Transverse colon (tissue), 4 donors: ENCODE results near the gene PPM1H.

Source experiments
- EP300 ChIP-seq: sonication (generic); formaldehyde crosslinking; IDR thresholded peaks from one replicate; pipeline ENCODE4 v1.6.1; 2017; ENCODE audit warnings: antibody characterized with exemption, low read depth
- POLR2A ChIP-seq: fragments of 450-650 bp; IDR thresholded peaks from one replicate; pipeline ENCODE4 v1.6.1; 2016; ENCODE audit warnings: antibody characterized with exemption, mild to moderate bottlenecking, moderate library complexity
- POLR2AphosphoS5 ChIP-seq, 3 donors: sonication (generic); formaldehyde crosslinking; IDR thresholded peaks; one replicate each; pipeline ENCODE4 v1.6.1; 2016; ENCODE audit warnings: antibody characterized with exemption in 3 of 3
- TF ChIP-seq, protein P1 (sequence below), 5 experiments: fragments of 200-600 bp in 3 of 5; fragments of 450-650 bp in 2 of 5; sonication (generic) in 3 of 5; IDR thresholded peaks; 1 replicate in 2 of 5; 2 replicates in 3 of 5; pipeline ENCODE4 v1.5.1; 2016 to 2017; ENCODE audit warnings: antibody characterized with exemption in 5 of 5, inconsistent platforms in 3 of 5, mild to moderate bottlenecking in 2 of 5, moderate library complexity in 1 of 5

DNA sequence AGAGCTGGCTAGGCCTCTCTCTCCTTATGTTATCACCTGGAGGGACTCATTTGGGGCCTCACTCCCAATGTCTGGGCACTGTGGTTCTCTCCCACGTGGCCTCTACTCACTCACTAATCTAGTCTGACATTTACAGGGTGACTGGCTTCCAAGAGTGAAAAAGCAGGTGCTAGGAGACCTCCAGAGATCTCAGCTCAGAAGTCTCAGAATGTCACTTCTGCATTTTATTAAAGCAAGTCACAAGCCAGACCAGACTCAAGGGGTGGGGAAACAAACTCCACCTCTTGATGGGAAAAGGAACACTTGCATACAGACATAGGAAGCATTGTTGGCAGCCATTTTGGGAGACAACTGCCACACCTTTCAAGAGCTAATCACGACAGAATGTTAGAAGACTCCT is 292.5 kb downstream of the PPM1H start:
- TF ChIP-seq, protein P1, sequence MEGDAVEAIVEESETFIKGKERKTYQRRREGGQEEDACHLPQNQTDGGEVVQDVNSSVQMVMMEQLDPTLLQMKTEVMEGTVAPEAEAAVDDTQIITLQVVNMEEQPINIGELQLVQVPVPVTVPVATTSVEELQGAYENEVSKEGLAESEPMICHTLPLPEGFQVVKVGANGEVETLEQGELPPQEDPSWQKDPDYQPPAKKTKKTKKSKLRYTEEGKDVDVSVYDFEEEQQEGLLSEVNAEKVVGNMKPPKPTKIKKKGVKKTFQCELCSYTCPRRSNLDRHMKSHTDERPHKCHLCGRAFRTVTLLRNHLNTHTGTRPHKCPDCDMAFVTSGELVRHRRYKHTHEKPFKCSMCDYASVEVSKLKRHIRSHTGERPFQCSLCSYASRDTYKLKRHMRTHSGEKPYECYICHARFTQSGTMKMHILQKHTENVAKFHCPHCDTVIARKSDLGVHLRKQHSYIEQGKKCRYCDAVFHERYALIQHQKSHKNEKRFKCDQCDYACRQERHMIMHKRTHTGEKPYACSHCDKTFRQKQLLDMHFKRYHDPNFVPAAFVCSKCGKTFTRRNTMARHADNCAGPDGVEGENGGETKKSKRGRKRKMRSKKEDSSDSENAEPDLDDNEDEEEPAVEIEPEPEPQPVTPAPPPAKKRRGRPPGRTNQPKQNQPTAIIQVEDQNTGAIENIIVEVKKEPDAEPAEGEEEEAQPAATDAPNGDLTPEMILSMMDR (IDR thresholded peaks at IDR 0.05): no peak
- TF ChIP-seq EP300: no peak
- no peak for TF ChIP-seq POLR2A
- TF ChIP-seq POLR2AphosphoS5 (IDR thresholded peaks at IDR 0.05): no peak
